BLaER1 treated with 17β-estradiol and CSF1 and Interleukin-3, amounts not matched to agents 10 nM and 100 nM (cell line): ENCODE measurements around the gene MLN.

Experiments used
- H3K27ac ChIP-seq, 11 experiments: shearing (Covaris generic); formaldehyde crosslinking; 2 replicates each; pipeline ENCODE4 v1.8.1; 2022
- H3K27me3 ChIP-seq, 11 experiments: shearing (Covaris generic); formaldehyde crosslinking; 2 replicates each; pipeline ENCODE4 v1.8.1; 2022
- H3K36me3 ChIP-seq, 11 experiments: shearing (Covaris generic); formaldehyde crosslinking; 2 replicates each; pipeline ENCODE4 v1.8.1; 2022
- H3K4me1 ChIP-seq, 10 experiments: shearing (Covaris generic); formaldehyde crosslinking; 2 replicates each; pipeline ENCODE4 v1.8.1; 2022
- H3K4me2 ChIP-seq, 11 experiments: shearing (Covaris generic); formaldehyde crosslinking; 2 replicates each; pipeline ENCODE4 v1.8.1; 2022
- H3K4me3 ChIP-seq, 10 experiments: shearing (Covaris generic); formaldehyde crosslinking; 2 replicates each; pipeline ENCODE4 v1.8.1; 2022
- H3K9ac ChIP-seq, 11 experiments: shearing (Covaris generic); formaldehyde crosslinking; 2 replicates each; pipeline ENCODE4 v1.8.1; 2022
- H3K9me3 ChIP-seq, 11 experiments: shearing (Covaris generic); formaldehyde crosslinking; replicated peaks in 1 of 11; 2 replicates each; pipeline ENCODE4 v1.8.1; 2022
- H4K20me1 ChIP-seq, 11 experiments: shearing (Covaris generic); formaldehyde crosslinking; 2 replicates each; pipeline ENCODE4 v1.8.1; 2022
- Cebpa-rat ChIP-seq, 11 experiments: shearing (Covaris generic); IDR thresholded peaks; 2 replicates each; pipeline ENCODE4 v1.8.1; 2022

MLN gene

GRCh38 chr6:33752646-33753015 is 51.2 kb downstream of the MLN start:
- no peak for TF ChIP-seq Cebpa-rat (IDR thresholded peaks at IDR 0.05)
- Histone ChIP-seq H4K20me1 (no peaks in the 10 kb centered on the region; a peak in 1 of 22 replicates), H3K4me1 (peaks cover 22 to 52% (median 45%) of the 10 kb centered on the region in 10 experiments; a peak in 19 of 20 replicates), H3K9ac (no peak overlapping the region; a peak in 1 of 22 replicates), H3K9me3 (no peaks in the 10 kb centered on the region), H3K27ac (no peak overlapping the region), H3K4me3 (no peak overlapping the region), H3K36me3 (no peaks in the 10 kb centered on the region), H3K27me3 (no peaks in the 10 kb centered on the region), H3K4me2 (peak overlapping the region in 10 of 11 experiments; percentile 53 to 74 (median 69); a peak in 19 of 22 replicates)

- Histone ChIP-seq H3K27ac (peak overlapping the region in 5 of 11 experiments; percentile 18 to 43 (median 22); a peak in 4 of 22 replicates), H4K20me1 (no peaks in the 10 kb centered on the region; a peak in 1 of 22 replicates), H3K9me3 (no peaks in the 10 kb centered on the region), H3K4me3 (no peak overlapping the region), H3K9ac (peak overlapping the region in 1 of 11 experiments; percentile 11; a peak in 3 of 22 replicates), H3K27me3 (no peaks in the 10 kb centered on the region), H3K4me2 (peak overlapping the region; percentile 42 to 74 (median 68)), H3K4me1 (peaks cover 22 to 53% (median 45%) of the 10 kb centered on the region in 10 experiments; a peak in 19 of 20 replicates), H3K36me3 (no peaks in the 10 kb centered on the region)
- no peak for TF ChIP-seq Cebpa-rat (IDR thresholded peaks at IDR 0.05)
Measured at GRCh38 chr6:33751771-33752645, 51.8 kb downstream of the MLN start.

GRCh38 chr6:33750244-33750991 is 53.4 kb downstream of the MLN start:
- 0 out of 22 replicates have a peak overlapping the region, but pooled peaks of 1 of the 11 experiments have one; percentile 5 for H3K9ac ChIP-seq
- TF ChIP-seq Cebpa-rat (IDR thresholded peaks at IDR 0.05), result no peak
- H3K27ac ChIP-seq, result peak overlapping the region in 5 of 11 experiments; percentile 7 to 35 (median 19); a peak in 6 of 22 replicates
- H3K9me3 ChIP-seq, result no peaks in the 10 kb centered on the region
- H3K4me1 ChIP-seq, result peaks cover 22 to 62% (median 49%) of the 10 kb centered on the region in 10 experiments; a peak in 19 of 20 replicates
- no peaks in the 10 kb centered on the region for H3K27me3 ChIP-seq
- H3K4me2 ChIP-seq, result peak overlapping the region in 10 of 11 experiments; percentile 42 to 74 (median 69); a peak in 20 of 22 replicates
- no peaks in the 10 kb centered on the region for H3K36me3 ChIP-seq
- no peaks in the 10 kb centered on the region; a peak in 1 of 22 replicates for H4K20me1 ChIP-seq
- H3K4me3 ChIP-seq, result no peak overlapping the region

- no peaks in the 10 kb centered on the region; a peak in 1 of 22 replicates for H4K20me1 ChIP-seq
- peaks cover 22 to 58% (median 41%) of the 10 kb centered on the region in 10 experiments; a peak in 19 of 20 replicates for H3K4me1 ChIP-seq
- H3K4me2 ChIP-seq, result peak overlapping the region in 1 of 11 experiments; percentile 7; a peak in 1 of 22 replicates
- no peak overlapping the region for H3K4me3 ChIP-seq
- H3K9me3 ChIP-seq, result no peaks in the 10 kb centered on the region
- no peak for TF ChIP-seq Cebpa-rat (IDR thresholded peaks at IDR 0.05)
- no peak overlapping the region for H3K9ac ChIP-seq
- H3K27ac ChIP-seq, result no peak overlapping the region
- H3K36me3 ChIP-seq, result no peaks in the 10 kb centered on the region
- no peaks in the 10 kb centered on the region for H3K27me3 ChIP-seq
Measured at GRCh38 chr6:33749401-33749800, 54.4 kb downstream of the MLN start.

- H3K9me3 ChIP-seq, result no peaks in the 10 kb centered on the region
- no peak overlapping the region for H3K27ac ChIP-seq
- H3K4me1 ChIP-seq, result peaks cover 22 to 57% (median 41%) of the 10 kb centered on the region in 10 experiments; a peak in 19 of 20 replicates
- no peak overlapping the region for H3K4me2 ChIP-seq
- no peaks in the 10 kb centered on the region for H3K36me3 ChIP-seq
- H3K4me3 ChIP-seq, result no peak overlapping the region
- H4K20me1 ChIP-seq, result peaks cover 0 to 4% (median 0%) of the 10 kb centered on the region in 11 experiments; a peak in 1 of 22 replicates
- TF ChIP-seq Cebpa-rat (IDR thresholded peaks at IDR 0.05), result no peak
- H3K27me3 ChIP-seq, result no peaks in the 10 kb centered on the region
- no peak overlapping the region for H3K9ac ChIP-seq
Measured at GRCh38 chr6:33748841-33749240, 55.0 kb downstream of the MLN start.

- Histone ChIP-seq H3K4me3 (no peak overlapping the region), H3K9ac (no peak overlapping the region), H3K36me3 (no peaks in the 10 kb centered on the region), H3K4me2 (no peak overlapping the region), H3K27ac (no peak overlapping the region), H4K20me1 (peaks cover 0 to 5% (median 0%) of the 10 kb centered on the region in 11 experiments; a peak in 1 of 22 replicates), H3K9me3 (no peaks in the 10 kb centered on the region), H3K27me3 (no peaks in the 10 kb centered on the region), H3K4me1 (peaks cover 22 to 57% (median 41%) of the 10 kb centered on the region in 10 experiments; a peak in 19 of 20 replicates)
- no peak for TF ChIP-seq Cebpa-rat (IDR thresholded peaks at IDR 0.05)
Measured at GRCh38 chr6:33747823-33748222, 56.0 kb downstream of the MLN start.

- Histone ChIP-seq H3K4me2 (peak within 1 kb of the TSS in 7 of 11 experiments; percentile 1 to 36 (median 17); a peak in 5 of 22 replicates), H3K4me1 (peaks cover 14 to 46% (median 30%) of the 10 kb centered on the region in 10 experiments; a peak in 19 of 20 replicates), H3K9ac (0 out of 22 replicates have a peak within 1 kb of the TSS, but pooled peaks of 1 of the 11 experiments have one; percentile 18), H3K27me3 (no peaks in the 10 kb centered on the region), H3K27ac (no peak within 1 kb of the TSS; a peak in 1 of 22 replicates), H4K20me1 (peaks cover 0 to 5% (median 0%) of the 10 kb centered on the region in 11 experiments; a peak in 1 of 22 replicates), H3K36me3 (no peaks in the 10 kb centered on the region), H3K9me3 (no peaks in the 10 kb centered on the region), H3K4me3 (no peak within 1 kb of the TSS)
- TF ChIP-seq Cebpa-rat (IDR thresholded peaks at IDR 0.05), result no peak
Measured at GRCh38 chr6:33746651-33747100, 57.1 kb downstream of the MLN start, which contains the start of gene IP6K3. TSS of gene IP6K3 (minus strand) at chr6:33746905. CDS start at chr6:33735476, 11,429 bp downstream.

- no peaks in the 10 kb centered on the region for H3K27me3 ChIP-seq
- no peaks in the 10 kb centered on the region for H3K36me3 ChIP-seq
- no peak for TF ChIP-seq Cebpa-rat (IDR thresholded peaks at IDR 0.05)
- peaks cover 8 to 41% (median 25%) of the 10 kb centered on the region in 10 experiments; a peak in 19 of 20 replicates for H3K4me1 ChIP-seq
- H4K20me1 ChIP-seq, result peaks cover 0 to 5% (median 0%) of the 10 kb centered on the region in 11 experiments; a peak in 1 of 22 replicates
- H3K27ac ChIP-seq, result no peak overlapping the region; a peak in 1 of 22 replicates
- peak overlapping the region in 7 of 11 experiments; percentile 1 to 36 (median 17); a peak in 4 of 22 replicates for H3K4me2 ChIP-seq
- H3K9ac ChIP-seq, result no peak overlapping the region
- H3K9me3 ChIP-seq, result no peaks in the 10 kb centered on the region
- H3K4me3 ChIP-seq, result no peak overlapping the region
Measured at GRCh38 chr6:33746036-33746600, 57.7 kb downstream of the MLN start.
